GM13976 (cell line): ENCODE measurements around the gene ORC5.

Source experiments
- DNase-seq: peaks from one replicate; pipeline ENCODE4 v3.0.0; 2012; ENCODE audit warnings: low spot score
- in situ Hi-C: fragments of 300-500 bp; cut with MboI; formaldehyde crosslinking; loops from one replicate; pipeline ENCODE4 v1.12.0; 2022; ENCODE audit warnings: low sequenced_read_pairs, mixed read lengths, inconsistent platforms; ENCODE audit not compliant: unreplicated experiment
- TF ChIP-seq, protein P1 (sequence below): IDR thresholded peaks from 2 replicates; pipeline ENCODE4 v1.5.1; 2012; ENCODE audit warnings: borderline replicate concordance, mild to moderate bottlenecking; ENCODE audit not compliant: insufficient read depth; ENCODE audit errors: extremely low read depth, missing control alignments, control extremely low read depth

The ORC5 gene

DNA sequence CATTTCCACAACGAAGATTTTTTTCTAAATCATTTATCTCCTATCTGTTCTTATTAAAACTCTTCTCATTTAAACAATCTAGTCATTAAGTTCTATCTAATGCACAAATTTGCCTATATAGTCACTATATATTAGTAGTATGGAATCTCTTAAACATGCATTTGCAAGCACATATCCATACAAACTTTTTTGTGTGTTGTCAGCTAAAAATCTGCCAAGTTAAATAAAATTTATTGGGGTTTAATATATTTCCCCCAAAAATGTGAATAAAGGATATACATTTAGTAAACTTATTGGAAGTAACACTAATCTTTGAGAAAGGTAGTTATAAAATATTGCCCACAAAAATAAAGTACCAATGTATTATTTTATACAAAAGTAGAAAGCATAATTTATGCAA, 55.3 kb downstream of the ORC5 start:
- TF ChIP-seq, protein P1, sequence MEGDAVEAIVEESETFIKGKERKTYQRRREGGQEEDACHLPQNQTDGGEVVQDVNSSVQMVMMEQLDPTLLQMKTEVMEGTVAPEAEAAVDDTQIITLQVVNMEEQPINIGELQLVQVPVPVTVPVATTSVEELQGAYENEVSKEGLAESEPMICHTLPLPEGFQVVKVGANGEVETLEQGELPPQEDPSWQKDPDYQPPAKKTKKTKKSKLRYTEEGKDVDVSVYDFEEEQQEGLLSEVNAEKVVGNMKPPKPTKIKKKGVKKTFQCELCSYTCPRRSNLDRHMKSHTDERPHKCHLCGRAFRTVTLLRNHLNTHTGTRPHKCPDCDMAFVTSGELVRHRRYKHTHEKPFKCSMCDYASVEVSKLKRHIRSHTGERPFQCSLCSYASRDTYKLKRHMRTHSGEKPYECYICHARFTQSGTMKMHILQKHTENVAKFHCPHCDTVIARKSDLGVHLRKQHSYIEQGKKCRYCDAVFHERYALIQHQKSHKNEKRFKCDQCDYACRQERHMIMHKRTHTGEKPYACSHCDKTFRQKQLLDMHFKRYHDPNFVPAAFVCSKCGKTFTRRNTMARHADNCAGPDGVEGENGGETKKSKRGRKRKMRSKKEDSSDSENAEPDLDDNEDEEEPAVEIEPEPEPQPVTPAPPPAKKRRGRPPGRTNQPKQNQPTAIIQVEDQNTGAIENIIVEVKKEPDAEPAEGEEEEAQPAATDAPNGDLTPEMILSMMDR: no peak
- in situ Hi-C loops: loop anchor here (25.0 kb wide), 1 partner anchor 590 kb away; no protein-coding TSS in a partner anchor

GRCh38 chr7:104150470-104150869, 57.3 kb downstream of the ORC5 start:
- TF ChIP-seq, protein P1: no peak
- in situ Hi-C loops: loop anchor here (25.0 kb wide), 1 partner anchor 588 kb away; no protein-coding TSS in a partner anchor
- no peak for DNase-seq

More for the DNA sequence above, 55.3 kb downstream of the ORC5 start:
- no peak for DNase-seq

- in situ Hi-C loops: loop anchor here (25.0 kb wide), 1 partner anchor 588 kb away; no protein-coding TSS in a partner anchor
- TF ChIP-seq, protein P1: no peak
- DNase-seq: no peak
These were observed 58.0 kb downstream of the ORC5 start for GRCh38 chr7:104149822-104150221.

GRCh38 chr7:104142147-104142546, 65.7 kb downstream of the ORC5 start:
- in situ Hi-C loops: no loop called here
- TF ChIP-seq, protein P1: no peak
- DNase-seq: no peak

DNA sequence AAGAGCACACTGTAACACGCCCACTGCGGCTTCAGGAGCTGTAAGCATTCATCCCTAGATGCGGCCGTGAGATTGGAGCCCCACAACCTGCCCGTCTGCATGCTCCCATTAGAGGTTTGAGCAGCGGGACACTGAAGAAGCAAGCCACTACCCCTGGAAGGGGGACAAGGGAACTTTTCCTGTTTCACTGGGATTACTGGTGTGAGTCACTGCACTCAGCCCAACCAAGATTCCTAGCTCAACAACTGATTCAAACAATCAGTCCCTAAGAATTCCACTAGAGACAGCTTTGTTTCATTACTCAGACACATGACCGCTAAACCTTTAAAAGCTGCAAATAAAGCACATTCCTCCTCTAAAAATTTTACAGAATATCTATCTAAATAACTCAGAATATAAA, 69.8 kb downstream of the ORC5 start:
- TF ChIP-seq, protein P1: no peak
- no peak for DNase-seq
- in situ Hi-C loops: no loop called here

DNA sequence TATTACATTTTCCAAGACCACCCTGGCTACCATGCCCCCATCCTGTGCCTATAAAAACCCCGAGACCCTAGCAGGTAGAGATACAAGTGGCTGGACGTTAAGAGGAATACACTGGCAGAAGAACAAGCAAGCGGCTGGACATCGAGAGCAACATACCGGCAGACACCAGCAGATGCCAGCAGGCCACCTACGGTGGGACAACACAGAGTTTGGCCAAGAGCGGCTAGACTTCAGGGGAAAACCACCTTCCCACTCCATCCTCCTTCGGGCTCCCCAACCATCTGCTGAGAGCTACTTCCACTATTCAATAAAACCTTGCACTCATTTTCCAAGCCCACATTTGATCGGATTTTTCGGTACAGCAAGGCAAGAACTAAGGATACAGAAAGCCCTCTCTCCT, 70.3 kb downstream of the ORC5 start:
- DNase-seq: no peak
- in situ Hi-C loops: no loop called here
- TF ChIP-seq, protein P1: no peak
